Uterus (tissue), 2 donors: ENCODE data around the gene MSRB3.

Experiments used
- CTCF ChIP-seq, 4 experiments: fragments of 200-600 bp in 2 of 4; fragments of 450-650 bp in 2 of 4; sonication (generic) in 2 of 4; IDR thresholded peaks; one replicate each; pipeline ENCODE4 v1.5.1; 2016 to 2019; ENCODE audit warnings: antibody characterized with exemption in 4 of 4, mild to moderate bottlenecking in 2 of 4, moderate library complexity in 1 of 4
- POLR2A ChIP-seq, 2 donors: fragments of 450-650 bp; IDR thresholded peaks; one replicate each; pipeline ENCODE4 v1.6.1; 2016; ENCODE audit warnings: antibody characterized with exemption in 2 of 2, mild to moderate bottlenecking in 1 of 2, moderate library complexity in 1 of 2

- TF ChIP-seq POLR2A (IDR thresholded peaks at IDR 0.05), result no peak
- no peak for TF ChIP-seq CTCF (IDR thresholded peaks at IDR 0.05)
Measured at GRCh38 chr12:65305346-65305950, 27.0 kb downstream of the MSRB3 start.
